Midbrain (tissue), 1 donor: ENCODE measurements around the gene AGBL4.
"Not testable (repeated sequence)": the region's sequence is repeated elsewhere in the genome, so short reads cannot be mapped to it uniquely, and the experiment has no call there.

ENCODE experiments used
- DNase-seq: peaks from one replicate; lab custom pipeline; 2025; lab: John Stamatoyannopoulos, UW

The AGBL4 gene

GRCh38 chr1:49306507-49307070 is 717.2 kb downstream of the AGBL4 start:
- no peak for DNase-seq

- DNase-seq, result not testable (repeated sequence)
These were observed 721.4 kb downstream of the AGBL4 start for GRCh38 chr1:49302400-49302799.

GRCh38 chr1:49298304-49298703 is 725.5 kb downstream of the AGBL4 start:
- no peak for DNase-seq

- DNase-seq, result no peak
These were observed 726.0 kb downstream of the AGBL4 start for GRCh38 chr1:49297783-49298182.

GRCh38 chr1:49294539-49294938 is 729.2 kb downstream of the AGBL4 start:
- DNase-seq, result no peak

GRCh38 chr1:49293016-49293415 is 730.7 kb downstream of the AGBL4 start:
- DNase-seq, result no peak

GRCh38 chr1:49257211-49258049 is 766.3 kb downstream of the AGBL4 start:
- DNase-seq, result not testable (repeated sequence)

GRCh38 chr1:49252917-49253316 is 770.8 kb downstream of the AGBL4 start:
- no peak for DNase-seq

- no peak for DNase-seq
These were observed 772.6 kb downstream of the AGBL4 start for GRCh38 chr1:49251019-49251784.

- no peak for DNase-seq
These were observed 783.0 kb downstream of the AGBL4 start for GRCh38 chr1:49240709-49241221.

- DNase-seq, result no peak
These were observed 788.8 kb downstream of the AGBL4 start for GRCh38 chr1:49234988-49235387.

GRCh38 chr1:49229555-49229954 is 794.2 kb downstream of the AGBL4 start:
- DNase-seq, result no peak

- DNase-seq, result no peak
These were observed 797.0 kb downstream of the AGBL4 start for GRCh38 chr1:49226758-49227157.

- DNase-seq, result no peak
These were observed 798.3 kb downstream of the AGBL4 start for GRCh38 chr1:49225464-49225863.

- no peak for DNase-seq
These were observed 810.5 kb downstream of the AGBL4 start for GRCh38 chr1:49213301-49213700.

GRCh38 chr1:49208712-49209111 is 815.0 kb downstream of the AGBL4 start:
- no peak for DNase-seq

- DNase-seq, result no peak
These were observed 819.0 kb downstream of the AGBL4 start for GRCh38 chr1:49204720-49205119.

GRCh38 chr1:49200738-49201137 is 823.0 kb downstream of the AGBL4 start:
- no peak for DNase-seq

- no peak for DNase-seq
These were observed 824.2 kb downstream of the AGBL4 start for GRCh38 chr1:49199564-49199963.

- DNase-seq, result no peak
These were observed 826.7 kb downstream of the AGBL4 start for GRCh38 chr1:49197081-49197480.

GRCh38 chr1:49190138-49190537 is 833.6 kb downstream of the AGBL4 start:
- DNase-seq, result no peak

GRCh38 chr1:49187056-49187455 is 836.7 kb downstream of the AGBL4 start:
- DNase-seq, result peak; percentile 9
